Calu3 (cell line): ENCODE results near the gene RFX3. TPM values are rescaled to one million over a fixed set of nuclear protein-coding genes. Genes with fewer than 3 reads are reported as not detected.

ENCODE experiments used
- BruUV-seq: library from RNA; stranded (reverse); fragments of 400-500 nt; replicated peaks from 2 replicates; lab custom pipeline; 2021; lab: Mats Ljungman, UMichigan
- CTCF ChIA-PET: fragments of 300-600 bp; sonication (Branson Sonifier 250); formaldehyde crosslinking; loops from one replicate; lab custom pipeline; 2022; ENCODE audit warnings: antibody characterized with exemption; lab: Charles Lee
- DNase-seq: peaks from one replicate; pipeline ENCODE4 v3.0.0; 2022
- H3K27ac Mint-ChIP-seq: one replicate; pipeline ENCODE4 v1.8.0; 2022; ENCODE audit warnings: mixed read lengths; ENCODE audit not compliant: unreplicated experiment
- H3K27me3 Mint-ChIP-seq: one replicate; pipeline ENCODE4 v1.8.0; 2022; ENCODE audit warnings: mixed read lengths; ENCODE audit not compliant: unreplicated experiment
- H3K36me3 Mint-ChIP-seq: one replicate; pipeline ENCODE4 v1.8.0; 2022; ENCODE audit warnings: mild to moderate bottlenecking, moderate library complexity, mixed read lengths; ENCODE audit not compliant: insufficient read depth, unreplicated experiment
- H3K4me1 Mint-ChIP-seq: one replicate; pipeline ENCODE4 v1.8.0; 2022; ENCODE audit warnings: mild to moderate bottlenecking, low read depth, mixed read lengths; ENCODE audit not compliant: unreplicated experiment
- H3K4me3 Mint-ChIP-seq: one replicate; pipeline ENCODE4 v1.8.0; 2022; ENCODE audit warnings: mild to moderate bottlenecking, low read depth, moderate library complexity, mixed read lengths; ENCODE audit not compliant: unreplicated experiment
- H3K9me3 Mint-ChIP-seq: one replicate; pipeline ENCODE4 v1.8.0; 2022; ENCODE audit warnings: low read depth, mixed read lengths; ENCODE audit not compliant: unreplicated experiment
- CTCF ChIP-seq: fragments of 200-600 bp; IDR thresholded peaks from one replicate; pipeline ENCODE4 v1.8.0; 2022; ENCODE audit warnings: antibody characterized with exemption; ENCODE audit not compliant: unreplicated experiment
- intact Hi-C: fragments of 100-400 bp; cut with micrococcal nuclease; formaldehyde crosslinking; loops from one replicate; pipeline ENCODE4 v1.10.0; 2022; ENCODE audit not compliant: unreplicated experiment
- total RNA-seq: library from RNA; stranded (reverse); gene quantifications from 2 replicates; pipeline ENCODE4 v1.2.3, GENCODE V29; 2022

RFX3 gene
- total RNA-seq, 1 experiment from 2014 or later = 10.1 TPM

- H3K27ac Mint-ChIP-seq = no peak overlapping the region
- H3K4me3 Mint-ChIP-seq = no peak overlapping the region
- H3K9me3 Mint-ChIP-seq = no peaks in the 10 kb centered on the region
- intact Hi-C loops = no loop called here
- CTCF ChIA-PET = no interaction called here
- BruUV-seq = no TSS peak
- no peak for DNase-seq
- no peak for TF ChIP-seq CTCF
- no peaks in the 10 kb centered on the region for H3K36me3 Mint-ChIP-seq
- H3K27me3 Mint-ChIP-seq = no peaks in the 10 kb centered on the region
- no peaks in the 10 kb centered on the region for H3K4me1 Mint-ChIP-seq
Observed at GRCh38 chr9:3534614-3535404, 9.0 kb upstream of the RFX3 start.

GRCh38 chr9:3532158-3532557, 6.4 kb upstream of the RFX3 start:
- no peaks in the 10 kb centered on the region for H3K4me1 Mint-ChIP-seq
- BruUV-seq = no TSS peak
- H3K27me3 Mint-ChIP-seq = no peaks in the 10 kb centered on the region
- H3K36me3 Mint-ChIP-seq = peaks cover 4% of the 10 kb centered on the region
- no peak for TF ChIP-seq CTCF
- CTCF ChIA-PET = no interaction called here
- DNase-seq = no peak
- H3K9me3 Mint-ChIP-seq = no peaks in the 10 kb centered on the region
- no peak overlapping the region for H3K27ac Mint-ChIP-seq
- intact Hi-C loops = no loop called here
- no peak overlapping the region for H3K4me3 Mint-ChIP-seq

- H3K36me3 Mint-ChIP-seq = peaks cover 34% of the 10 kb centered on the region
- peak overlapping the region; percentile 30 for H3K27ac Mint-ChIP-seq
- H3K4me1 Mint-ChIP-seq = no peaks in the 10 kb centered on the region
- TF ChIP-seq CTCF = no peak
- intact Hi-C loops = no loop called here
- BruUV-seq = no TSS peak
- CTCF ChIA-PET = no interaction called here
- H3K27me3 Mint-ChIP-seq = no peaks in the 10 kb centered on the region
- H3K4me3 Mint-ChIP-seq = peak overlapping the region; percentile 98
- H3K9me3 Mint-ChIP-seq = no peaks in the 10 kb centered on the region
- DNase-seq = no peak
Observed at GRCh38 chr9:3528451-3528850, 2.6 kb upstream of the RFX3 start.

- no peak for TF ChIP-seq CTCF
- H3K4me3 Mint-ChIP-seq = peak overlapping the region; percentile 98
- intact Hi-C loops = no loop called here
- no peaks in the 10 kb centered on the region for H3K4me1 Mint-ChIP-seq
- H3K36me3 Mint-ChIP-seq = peaks cover 34% of the 10 kb centered on the region
- CTCF ChIA-PET = interaction anchor here (0.6 to 1.2 kb wide), 3 partner anchors 50 to 579 kb away, joined by 3 to 5 read pairs (median 3); no protein-coding TSS in a partner anchor
- H3K27ac Mint-ChIP-seq = peak overlapping the region; percentile 98
- H3K9me3 Mint-ChIP-seq = no peaks in the 10 kb centered on the region
- TSS peak; percentile 47 for BruUV-seq
- peak; percentile 15 for DNase-seq
- H3K27me3 Mint-ChIP-seq = no peaks in the 10 kb centered on the region
Observed at GRCh38 chr9:3526997-3527940, 1.5 kb upstream of the RFX3 start.
